SK-N-SH treated with all-trans-retinoic acid at 6 μM for 48 hours (cell line): ENCODE data around the gene B9D1.

Experiments used
- ATAC-seq: fragments of 200-7000 bp; cut with Tn5 transposase; 3 replicates; pipeline ENCODE4 v1.9.1; 2020; ENCODE audit warnings: mild to moderate bottlenecking, moderate library complexity
- ARNTL ChIP-seq: fragments of 450-650 bp; formaldehyde crosslinking; IDR thresholded peaks from 2 replicates; pipeline ENCODE4 v1.5.0; 2020; ENCODE audit warnings: low read depth, mild to moderate bottlenecking, moderate library complexity, borderline replicate concordance
- CREB5 ChIP-seq: fragments of 250-450 bp; sonication (Bioruptor Pico); IDR thresholded peaks from 2 replicates; pipeline ENCODE4 v1.5.1; 2020; ENCODE audit warnings: low read depth, mild to moderate bottlenecking, moderate library complexity
- CSDC2 ChIP-seq: fragments of 250-450 bp; sonication (Bioruptor Pico); IDR thresholded peaks from 2 replicates; pipeline ENCODE4 v1.5.0; 2020; ENCODE audit warnings: mild to moderate bottlenecking, moderate library complexity
- CSRNP3 ChIP-seq: fragments of 250-450 bp; sonication (Bioruptor Pico); IDR thresholded peaks from 2 replicates; pipeline ENCODE4 v1.5.1; 2021; ENCODE audit warnings: mild to moderate bottlenecking, moderate library complexity
- ESRRG ChIP-seq: fragments of 250-450 bp; sonication (Bioruptor Pico); IDR thresholded peaks from 2 replicates; pipeline ENCODE4 v1.6.1; 2021; ENCODE audit warnings: mild to moderate bottlenecking
- GLIS3 ChIP-seq: fragments of 250-450 bp; sonication (Bioruptor Pico); IDR thresholded peaks from 2 replicates; pipeline ENCODE4 v1.5.0; 2020; ENCODE audit warnings: mild to moderate bottlenecking, moderate library complexity
- ISL1 ChIP-seq: fragments of 250-450 bp; sonication (Bioruptor Pico); IDR thresholded peaks from 2 replicates; pipeline ENCODE4 v2.1.2; 2022; ENCODE audit warnings: mild to moderate bottlenecking, moderate library complexity
- PATZ1 ChIP-seq: fragments of 250-450 bp; sonication (Bioruptor Pico); IDR thresholded peaks from 2 replicates; pipeline ENCODE4 v1.8.0; 2020; ENCODE audit warnings: mild to moderate bottlenecking, moderate library complexity, borderline replicate concordance
- POU6F1 ChIP-seq: fragments of 250-450 bp; sonication (Bioruptor Pico); IDR thresholded peaks from 2 replicates; pipeline ENCODE4 v1.8.0; 2021; ENCODE audit warnings: low read depth, mild to moderate bottlenecking, moderate library complexity, borderline replicate concordance
- PPARA ChIP-seq: fragments of 250-450 bp; sonication (Bioruptor Pico); IDR thresholded peaks from 2 replicates; pipeline ENCODE4 v1.5.0; 2020; ENCODE audit warnings: mild to moderate bottlenecking, borderline replicate concordance
- RARB ChIP-seq: fragments of 250-450 bp; sonication (Bioruptor Pico); IDR thresholded peaks from 2 replicates; pipeline ENCODE4 v1.8.0; 2021; ENCODE audit warnings: mild to moderate bottlenecking, moderate library complexity
- SNAI2 ChIP-seq: fragments of 250-450 bp; sonication (Bioruptor Pico); IDR thresholded peaks from 2 replicates; pipeline ENCODE4 v1.5.0; 2020; ENCODE audit warnings: mild to moderate bottlenecking, moderate library complexity
- TOX ChIP-seq: fragments of 250-450 bp; sonication (Bioruptor Pico); IDR thresholded peaks from 2 replicates; pipeline ENCODE4 v1.8.0; 2021; ENCODE audit warnings: mild to moderate bottlenecking, moderate library complexity, borderline replicate concordance
- ZC3H10 ChIP-seq: fragments of 250-450 bp; sonication (Bioruptor Pico); IDR thresholded peaks from 2 replicates; pipeline ENCODE4 v1.5.1; 2021; ENCODE audit warnings: mild to moderate bottlenecking, moderate library complexity
- ZFP3 ChIP-seq: fragments of 250-450 bp; sonication (Bioruptor Pico); IDR thresholded peaks from 2 replicates; pipeline ENCODE4 v1.5.0; 2020; ENCODE audit warnings: mild to moderate bottlenecking, moderate library complexity
- ZFP30 ChIP-seq: fragments of 450-650 bp; formaldehyde crosslinking; IDR thresholded peaks from 2 replicates; pipeline ENCODE4 v1.5.0; 2022; ENCODE audit warnings: mild to moderate bottlenecking, moderate library complexity
- ZNF565 ChIP-seq: fragments of 450-650 bp; formaldehyde crosslinking; conservative IDR thresholded peaks from 2 replicates; pipeline ENCODE4 v1.5.0; 2020; ENCODE audit warnings: low read depth, mild to moderate bottlenecking, moderate library complexity
- ZNF70 ChIP-seq: fragments of 450-650 bp; formaldehyde crosslinking; IDR thresholded peaks from 2 replicates; pipeline ENCODE4 v1.5.0; 2020; ENCODE audit warnings: mild to moderate bottlenecking, moderate library complexity

B9D1 gene

GRCh38 chr17:19316761-19317358 is 45.7 kb downstream of the B9D1 start:
- ATAC-seq = no peak
- TF ChIP-seq PATZ1 (CRISPR knock-in tag) (no peak), ESRRG (CRISPR knock-in tag) (no peak), SNAI2 (CRISPR knock-in tag) (no peak), ZNF70 (no peak), ARNTL (no peak), POU6F1 (CRISPR knock-in tag) (no peak), RARB (CRISPR knock-in tag) (no peak), ZNF565 (CRISPR knock-in tag) (no peak), ISL1 (CRISPR knock-in tag) (no peak), ZC3H10 (CRISPR knock-in tag) (no peak), CREB5 (CRISPR knock-in tag) (no peak), PPARA (no peak), CSRNP3 (no peak), ZFP3 (no peak)

GRCh38 chr17:19315104-19315503 is 47.4 kb downstream of the B9D1 start:
- no peak for ATAC-seq
- TF ChIP-seq PATZ1 (CRISPR knock-in tag) (no peak), TOX (CRISPR knock-in tag) (no peak), CSDC2 (no peak), PPARA (no peak)

GRCh38 chr17:19313746-19314651 is 48.5 kb downstream of the B9D1 start:
- TF ChIP-seq GLIS3 (CRISPR knock-in tag) = no peak
- no peak for ATAC-seq

- ATAC-seq = no peak
- no peak for TF ChIP-seq ZNF565 (CRISPR knock-in tag)
- no peak for TF ChIP-seq POU6F1 (CRISPR knock-in tag)
- no peak for TF ChIP-seq CSRNP3
- TF ChIP-seq ZFP30 (CRISPR knock-in tag) = no peak
- no peak for TF ChIP-seq ISL1 (CRISPR knock-in tag)
- TF ChIP-seq, all 23 proteins: peak for 0
Measured at GRCh38 chr17:19313066-19313745, 49.3 kb downstream of the B9D1 start.
